Left ventricle myocardium inferior (tissue), 1 donor: Measurements from ENCODE around the gene SLC22A15. TPM values are rescaled to one million over a fixed set of nuclear protein-coding genes. Genes with fewer than 3 reads are reported as not detected.

ENCODE experiments used
- DNase-seq: peaks from one replicate; pipeline ENCODE4 v3.0.0-alpha.2; 2020
- H3K27ac ChIP-seq: fragments of 200-600 bp; replicated peaks from 2 replicates; pipeline ENCODE4 v1.8.0; 2021
- H3K27me3 ChIP-seq: fragments of 200-600 bp; 2 replicates; pipeline ENCODE4 v1.8.0; 2021; ENCODE audit warnings: low read depth
- H3K36me3 ChIP-seq: fragments of 200-600 bp; 2 replicates; pipeline ENCODE4 v1.8.0; 2021
- H3K4me1 ChIP-seq: fragments of 200-600 bp; 2 replicates; pipeline ENCODE4 v1.8.0; 2021
- H3K4me3 ChIP-seq: fragments of 200-600 bp; 2 replicates; pipeline ENCODE4 v1.8.0; 2021; ENCODE audit warnings: mild to moderate bottlenecking, moderate library complexity
- H3K9me3 ChIP-seq: fragments of 200-600 bp; replicated peaks from 2 replicates; pipeline ENCODE4 v1.8.0; 2021
- CTCF ChIP-seq: fragments of 200-600 bp; IDR thresholded peaks from 2 replicates; pipeline ENCODE4 v1.8.0; 2021; ENCODE audit warnings: antibody characterized with exemption, mild to moderate bottlenecking, borderline replicate concordance
- intact Hi-C: fragments of 100-400 bp; cut with micrococcal nuclease; formaldehyde crosslinking; loops from one replicate; pipeline ENCODE4 v1.11.0; 2022
- total RNA-seq: library from RNA; stranded (reverse); fragmentation: NEBNext Ultra II Directional; extraction: Animal tissue kit (Norgen Biotek cat#: 25700); gene quantifications from one replicate; pipeline ENCODE4 v1.2.1, GENCODE V29; 2021
- donor health status: DM: no; HTN: yes; CAD: no; lungs with severe emphysema.

Gene SLC22A15
- total RNA-seq, 1 donor from 2014 or later: 8.4 TPM

GRCh38 chr1:115946116-115946515 is 30.2 kb upstream of the SLC22A15 start:
- Histone ChIP-seq H3K27me3 (peaks cover 6% of the 10 kb centered on the region), H3K4me1 (no peaks in the 10 kb centered on the region), H3K9me3 (no peaks in the 10 kb centered on the region), H3K36me3 (no peaks in the 10 kb centered on the region), H3K4me3 (no peak overlapping the region), H3K27ac (no peak overlapping the region)
- no peak for TF ChIP-seq CTCF
- DNase-seq: no peak
- intact Hi-C loops: no loop called here

GRCh38 chr1:115949156-115949555 is 27.2 kb upstream of the SLC22A15 start:
- intact Hi-C loops: no loop called here
- H3K4me3 ChIP-seq: no peak overlapping the region
- H3K27me3 ChIP-seq: peaks cover 6% of the 10 kb centered on the region
- no peaks in the 10 kb centered on the region for H3K9me3 ChIP-seq
- TF ChIP-seq CTCF: no peak
- H3K36me3 ChIP-seq: no peaks in the 10 kb centered on the region
- DNase-seq: no peak
- H3K4me1 ChIP-seq: no peaks in the 10 kb centered on the region
- no peak overlapping the region for H3K27ac ChIP-seq

GRCh38 chr1:115951560-115951959 is 24.8 kb upstream of the SLC22A15 start:
- Histone ChIP-seq H3K36me3 (no peaks in the 10 kb centered on the region), H3K4me1 (no peaks in the 10 kb centered on the region), H3K27ac (no peak overlapping the region), H3K4me3 (no peak overlapping the region), H3K9me3 (no peaks in the 10 kb centered on the region), H3K27me3 (peaks cover 6% of the 10 kb centered on the region)
- no peak for TF ChIP-seq CTCF
- DNase-seq: no peak
- intact Hi-C loops: no loop called here

- no peaks in the 10 kb centered on the region for H3K4me1 ChIP-seq
- H3K27me3 ChIP-seq: peaks cover 4% of the 10 kb centered on the region
- no peak for DNase-seq
- H3K36me3 ChIP-seq: no peaks in the 10 kb centered on the region
- no peaks in the 10 kb centered on the region for H3K9me3 ChIP-seq
- H3K27ac ChIP-seq: no peak overlapping the region
- intact Hi-C loops: no loop called here
- no peak overlapping the region for H3K4me3 ChIP-seq
- TF ChIP-seq CTCF: no peak
Observed at GRCh38 chr1:115952547-115952946, 23.8 kb upstream of the SLC22A15 start.

- Histone ChIP-seq H3K9me3 (no peaks in the 10 kb centered on the region), H3K4me3 (no peak overlapping the region), H3K36me3 (no peaks in the 10 kb centered on the region), H3K27me3 (no peaks in the 10 kb centered on the region), H3K27ac (no peak overlapping the region), H3K4me1 (no peaks in the 10 kb centered on the region)
- no peak for TF ChIP-seq CTCF
- intact Hi-C loops: no loop called here
- DNase-seq: no peak
Observed at GRCh38 chr1:115953180-115953579, 23.1 kb upstream of the SLC22A15 start.

GRCh38 chr1:115954684-115955083 is 21.6 kb upstream of the SLC22A15 start:
- no peak overlapping the region for H3K4me3 ChIP-seq
- no peak for DNase-seq
- no peak overlapping the region for H3K27ac ChIP-seq
- TF ChIP-seq CTCF: no peak
- H3K9me3 ChIP-seq: no peaks in the 10 kb centered on the region
- no peaks in the 10 kb centered on the region for H3K27me3 ChIP-seq
- intact Hi-C loops: no loop called here
- H3K4me1 ChIP-seq: no peaks in the 10 kb centered on the region
- H3K36me3 ChIP-seq: no peaks in the 10 kb centered on the region
